AG09309 (cell line): Measurements from ENCODE around the gene NPHP4.

Experiments
- DNase-seq: peaks from one replicate; pipeline ENCODE4 v3.0.0-alpha.2; 2010; ENCODE audit warnings: low read depth
- H3K4me3 ChIP-seq: 2 replicates; pipeline ENCODE4 v1.5.1; 2011; ENCODE audit warnings: mild to moderate bottlenecking, low read depth, low read length, moderate library complexity; ENCODE audit not compliant: control insufficient read depth
- CTCF ChIP-seq: IDR thresholded peaks from 2 replicates; pipeline ENCODE4 v1.5.1; 2011; ENCODE audit warnings: mild to moderate bottlenecking, low read depth, low read length, inconsistent platforms; ENCODE audit not compliant: insufficient read depth, control insufficient read depth; ENCODE audit errors: missing control alignments

The NPHP4 gene

GRCh38 chr1:5994713-5995621 lies 2.7 kb upstream of the NPHP4 start:
- DNase-seq = no peak
- TF ChIP-seq CTCF = no peak
- H3K4me3 ChIP-seq = no peak overlapping the region

GRCh38 chr1:5993556-5994491 lies 1.6 kb upstream of the NPHP4 start:
- no peak for TF ChIP-seq CTCF
- no peak for DNase-seq
- H3K4me3 ChIP-seq = peak overlapping the region; percentile 62

GRCh38 chr1:5992814-5993555 lies 760 bp upstream of the NPHP4 start:
- no peak for TF ChIP-seq CTCF
- no peak for DNase-seq
- H3K4me3 ChIP-seq = peak overlapping the region; percentile 62

- no peak for DNase-seq
- peak overlapping the region; percentile 62 for H3K4me3 ChIP-seq
- no peak for TF ChIP-seq CTCF
These were observed 722 bp downstream of the NPHP4 start for GRCh38 chr1:5991381-5992025.

GRCh38 chr1:5990913-5991312 lies 1.3 kb downstream of the NPHP4 start:
- no peak for TF ChIP-seq CTCF

More at GRCh38 chr1:5990913-5991312, 1.3 kb downstream of the NPHP4 start:
- DNase-seq = no peak
- H3K4me3 ChIP-seq = peak overlapping the region; percentile 62
